ENCODE results near the gene SOX6.

DNA sequence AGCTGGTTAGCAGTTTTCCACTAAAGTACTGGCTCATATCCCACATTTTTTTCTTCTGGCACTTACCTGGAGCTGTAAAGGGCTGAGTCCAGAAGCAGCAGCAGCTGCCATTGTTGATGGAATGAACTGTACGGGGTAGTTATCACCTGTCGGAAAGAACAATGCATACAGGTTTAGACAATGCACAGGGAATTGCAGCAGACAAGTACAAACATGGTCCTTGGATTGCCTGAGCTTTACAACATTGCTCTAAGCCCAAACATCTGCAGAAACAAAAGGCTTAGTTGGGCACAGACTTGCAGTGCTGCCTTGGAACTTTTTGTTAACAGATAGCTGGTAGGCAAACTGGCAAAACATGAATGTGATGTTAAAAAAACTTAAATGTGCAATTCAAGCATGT is 258.8 kb downstream of the SOX6 start:
- TF ChIP-seq, protein P1, sequence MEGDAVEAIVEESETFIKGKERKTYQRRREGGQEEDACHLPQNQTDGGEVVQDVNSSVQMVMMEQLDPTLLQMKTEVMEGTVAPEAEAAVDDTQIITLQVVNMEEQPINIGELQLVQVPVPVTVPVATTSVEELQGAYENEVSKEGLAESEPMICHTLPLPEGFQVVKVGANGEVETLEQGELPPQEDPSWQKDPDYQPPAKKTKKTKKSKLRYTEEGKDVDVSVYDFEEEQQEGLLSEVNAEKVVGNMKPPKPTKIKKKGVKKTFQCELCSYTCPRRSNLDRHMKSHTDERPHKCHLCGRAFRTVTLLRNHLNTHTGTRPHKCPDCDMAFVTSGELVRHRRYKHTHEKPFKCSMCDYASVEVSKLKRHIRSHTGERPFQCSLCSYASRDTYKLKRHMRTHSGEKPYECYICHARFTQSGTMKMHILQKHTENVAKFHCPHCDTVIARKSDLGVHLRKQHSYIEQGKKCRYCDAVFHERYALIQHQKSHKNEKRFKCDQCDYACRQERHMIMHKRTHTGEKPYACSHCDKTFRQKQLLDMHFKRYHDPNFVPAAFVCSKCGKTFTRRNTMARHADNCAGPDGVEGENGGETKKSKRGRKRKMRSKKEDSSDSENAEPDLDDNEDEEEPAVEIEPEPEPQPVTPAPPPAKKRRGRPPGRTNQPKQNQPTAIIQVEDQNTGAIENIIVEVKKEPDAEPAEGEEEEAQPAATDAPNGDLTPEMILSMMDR (conservative IDR thresholded peaks at IDR 0.05; ENCODE audit: low read length), result no peak
- no peak for TF ChIP-seq EZH2phosphoT487 (IDR thresholded peaks at IDR 0.05; ENCODE audit: borderline replicate concordance, low read depth, low read length)

Measured in OCI-LY7 (cell line).